D721Med (cell line): ENCODE data around the gene EMILIN2.
"Not testable (repeated sequence)": the region's sequence is repeated elsewhere in the genome, so short reads cannot be mapped to it uniquely, and the experiment has no call there.

Source experiments
- DNase-seq: peaks from one replicate; pipeline ENCODE4 v3.0.0; 2011; ENCODE audit warnings: low spot score; ENCODE audit not compliant: insufficient read length
- FAIRE-seq: peaks from 2 replicates; lab custom pipeline; 2011; peaks lifted over from hg19 to GRCh38; lab: Jason Lieb, UNC
- TF ChIP-seq, protein P1 (sequence below): IDR thresholded peaks from 2 replicates; pipeline ENCODE4 v1.5.1; 2012; ENCODE audit warnings: mild to moderate bottlenecking, control low read depth; ENCODE audit not compliant: insufficient read depth; ENCODE audit errors: missing control alignments

EMILIN2 gene

DNA sequence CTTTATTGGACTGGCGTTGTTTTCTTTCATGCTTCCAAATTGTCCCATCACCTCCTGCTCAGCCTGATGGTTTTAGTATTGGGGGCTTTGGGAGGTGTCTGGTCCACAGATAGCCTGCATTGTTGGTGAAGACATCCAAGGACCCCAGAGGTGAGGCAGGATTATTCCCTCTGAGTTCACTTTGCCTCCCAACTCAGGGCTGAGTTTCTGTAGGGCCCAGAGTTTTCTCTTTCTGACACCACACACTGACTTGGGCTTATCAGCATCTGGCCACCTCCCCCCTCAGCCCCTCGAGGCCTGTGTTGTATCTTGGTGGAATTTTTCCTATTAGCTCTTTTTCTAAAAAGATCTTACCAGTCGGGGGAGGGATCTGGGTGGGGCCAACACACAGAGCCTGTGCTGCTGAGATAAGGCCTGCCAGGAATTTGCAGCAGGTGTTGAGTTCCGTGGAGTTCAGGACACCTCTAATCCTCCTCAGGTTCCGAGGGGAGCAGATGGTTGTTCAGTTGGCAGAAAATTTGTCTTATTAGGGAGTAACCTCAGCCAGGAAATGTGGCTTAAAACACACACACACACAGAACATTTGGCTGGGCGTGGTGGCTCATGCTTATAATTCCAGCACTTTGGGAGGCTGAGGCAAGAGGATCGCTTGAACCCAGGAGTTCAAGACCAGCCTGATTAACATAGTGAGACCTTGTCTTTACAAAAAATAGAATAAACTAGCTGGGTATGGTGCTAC is 7.3 kb downstream of the EMILIN2 start:
- FAIRE-seq = no peak

DNA sequence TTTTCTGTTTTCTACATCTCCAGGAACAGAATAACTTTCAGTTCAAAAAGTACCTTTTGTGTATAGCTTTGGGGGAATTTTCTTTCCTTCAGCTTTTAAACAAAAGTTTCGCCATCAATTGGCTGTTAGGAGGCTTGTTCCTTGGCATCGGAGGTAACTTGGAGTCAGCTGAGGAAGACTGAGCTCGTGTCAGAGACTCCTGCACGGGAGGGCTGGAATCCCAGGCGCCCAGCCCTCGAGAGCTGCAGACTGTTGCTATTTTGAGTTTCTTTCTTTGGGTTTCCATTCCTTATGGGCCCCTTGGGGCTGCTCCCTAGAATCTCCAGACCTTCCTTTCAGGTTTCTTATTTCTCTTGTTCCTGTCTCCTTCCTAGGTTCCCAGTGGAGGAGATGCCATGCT is 8.1 kb downstream of the EMILIN2 start:
- TF ChIP-seq, protein P1, sequence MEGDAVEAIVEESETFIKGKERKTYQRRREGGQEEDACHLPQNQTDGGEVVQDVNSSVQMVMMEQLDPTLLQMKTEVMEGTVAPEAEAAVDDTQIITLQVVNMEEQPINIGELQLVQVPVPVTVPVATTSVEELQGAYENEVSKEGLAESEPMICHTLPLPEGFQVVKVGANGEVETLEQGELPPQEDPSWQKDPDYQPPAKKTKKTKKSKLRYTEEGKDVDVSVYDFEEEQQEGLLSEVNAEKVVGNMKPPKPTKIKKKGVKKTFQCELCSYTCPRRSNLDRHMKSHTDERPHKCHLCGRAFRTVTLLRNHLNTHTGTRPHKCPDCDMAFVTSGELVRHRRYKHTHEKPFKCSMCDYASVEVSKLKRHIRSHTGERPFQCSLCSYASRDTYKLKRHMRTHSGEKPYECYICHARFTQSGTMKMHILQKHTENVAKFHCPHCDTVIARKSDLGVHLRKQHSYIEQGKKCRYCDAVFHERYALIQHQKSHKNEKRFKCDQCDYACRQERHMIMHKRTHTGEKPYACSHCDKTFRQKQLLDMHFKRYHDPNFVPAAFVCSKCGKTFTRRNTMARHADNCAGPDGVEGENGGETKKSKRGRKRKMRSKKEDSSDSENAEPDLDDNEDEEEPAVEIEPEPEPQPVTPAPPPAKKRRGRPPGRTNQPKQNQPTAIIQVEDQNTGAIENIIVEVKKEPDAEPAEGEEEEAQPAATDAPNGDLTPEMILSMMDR = no peak
- FAIRE-seq = no peak
- no peak for DNase-seq

More for the DNA sequence above, 7.3 kb downstream of the EMILIN2 start:
- TF ChIP-seq, protein P1 = no peak
- DNase-seq = no peak

GRCh38 chr18:2855560-2856350 is 8.9 kb downstream of the EMILIN2 start:
- DNase-seq (no peak), FAIRE-seq (no peak)
- TF ChIP-seq, protein P1 = no peak

DNA sequence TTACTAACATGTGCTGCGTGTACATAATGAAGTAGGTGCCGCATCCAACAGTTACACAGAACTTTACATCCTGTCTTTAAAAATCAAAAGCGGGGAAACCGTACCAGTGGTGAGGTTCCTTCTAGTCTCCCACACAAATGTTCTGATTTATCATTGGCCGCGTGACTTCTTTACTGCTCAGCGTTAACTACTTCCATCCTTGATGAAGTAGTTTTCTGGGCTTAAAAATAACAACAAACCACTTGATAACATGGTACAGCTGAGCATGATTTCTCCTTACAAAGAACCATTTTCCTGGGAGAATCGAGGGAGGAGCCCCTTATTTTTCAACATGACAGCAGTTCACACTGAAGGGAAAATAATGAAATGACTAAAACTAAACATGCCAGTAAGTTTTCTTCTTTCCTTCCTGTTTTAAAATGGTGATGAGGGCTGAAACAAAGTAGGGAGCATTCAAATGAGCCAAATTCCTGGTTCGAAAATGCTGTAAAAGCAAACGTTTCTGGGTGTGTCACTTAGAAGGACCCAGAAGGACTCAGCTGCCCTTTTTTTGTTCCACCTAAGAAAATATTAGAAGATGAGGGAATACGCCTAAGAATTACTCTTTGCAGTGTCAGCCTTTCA is 9.9 kb downstream of the EMILIN2 start:
- TF ChIP-seq, protein P1 = no peak
- FAIRE-seq (no peak), DNase-seq (no peak)

GRCh38 chr18:2857491-2858131 is 10.8 kb downstream of the EMILIN2 start:
- DNase-seq (no peak), FAIRE-seq (no peak)
- TF ChIP-seq, protein P1 = no peak

DNA sequence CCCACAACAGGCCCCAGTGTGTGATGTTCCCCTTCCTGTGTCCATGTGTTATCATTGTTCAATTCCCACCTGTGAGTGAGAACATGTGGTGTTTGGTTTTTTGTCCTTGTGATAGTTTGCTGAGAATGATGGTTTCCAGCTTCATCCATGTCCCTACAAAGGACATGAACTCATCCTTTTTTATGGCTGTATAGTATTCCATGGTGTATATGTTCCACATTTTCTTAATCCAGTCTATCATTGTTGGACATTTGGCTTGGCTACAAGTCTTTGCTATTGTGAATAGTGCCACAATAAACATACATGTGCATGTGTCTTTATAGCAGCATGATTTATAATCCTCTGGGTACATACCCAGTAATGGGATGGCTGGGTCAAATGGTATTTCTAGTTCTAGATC is 13.6 kb downstream of the EMILIN2 start:
- not testable (repeated sequence) for DNase-seq, FAIRE-seq

- not testable (repeated sequence) for FAIRE-seq, DNase-seq
Observed at GRCh38 chr18:2863997-2864396, 17.2 kb downstream of the EMILIN2 start.

- FAIRE-seq = not testable (repeated sequence)
Observed at GRCh38 chr18:2866465-2866864, 19.7 kb downstream of the EMILIN2 start.

More at GRCh38 chr18:2866465-2866864, 19.7 kb downstream of the EMILIN2 start:
- DNase-seq = not testable (repeated sequence)
